Measurements from ENCODE around the gene PPP2R5C. TPM values are rescaled to one million over a fixed set of nuclear protein-coding genes. Genes with fewer than 3 reads are reported as not detected.

Gene PPP2R5C
- total and polyA plus RNA-seq, 8 donors, result 41.6 to 76.1 (median 55.9) TPM

DNA sequence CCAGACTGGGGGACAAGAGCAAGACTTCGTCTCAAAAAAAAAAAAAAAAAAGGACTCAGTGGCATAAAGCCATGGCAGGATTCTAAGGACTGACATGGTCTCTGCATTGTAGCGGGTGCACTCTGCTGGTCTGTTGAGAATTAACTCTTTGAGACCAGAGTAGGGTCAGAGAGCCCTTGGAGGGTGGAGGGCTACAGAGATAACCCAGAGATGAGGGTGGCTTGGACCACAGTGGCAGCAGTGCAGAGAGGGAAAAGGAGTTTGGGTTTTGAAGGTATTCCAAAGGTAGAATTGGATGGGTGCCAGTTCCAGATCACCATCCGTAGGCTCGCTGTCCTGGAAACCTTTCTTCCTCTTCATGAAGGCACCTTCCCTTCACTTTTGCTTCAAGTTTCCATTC lies 188.6 kb downstream of the PPP2R5C start:
- Histone ChIP-seq H3K27ac (no peak overlapping the region), H3K27me3 (no peaks in the 10 kb centered on the region), H3K36me3 (no peaks in the 10 kb centered on the region), H3K4me1 (peaks cover 0 to 14% (median 11%) of the 10 kb centered on the region in 3 donors), H3K9me3 (no peaks in the 10 kb centered on the region), H3K4me3 (no peak overlapping the region)
- 61 to 71% methylated on average over 4 of the region's 4 CpGs for WGBS, 2 donors
- DNase-seq (peak in 1 of 6 donors; percentile 11), FAIRE-seq (no peak), ATAC-seq (no peak)
- no peak for TF ChIP-seq CTCF (IDR thresholded peaks at IDR 0.05)
- intact Hi-C loops (cut with DNase I), result loop anchor here in 1 of 3 donors (10.0 kb wide), 1 partner anchor 175 kb away; no protein-coding TSS in a partner anchor

- FAIRE-seq (no peak), ATAC-seq (no peak), DNase-seq (peak in 1 of 6 donors; percentile 46)
- Histone ChIP-seq H3K4me3 (no peak overlapping the region), H3K27ac (no peak overlapping the region), H3K9me3 (no peaks in the 10 kb centered on the region), H3K36me3 (no peaks in the 10 kb centered on the region), H3K4me1 (peaks cover 0 to 14% (median 11%) of the 10 kb centered on the region in 3 donors), H3K27me3 (no peaks in the 10 kb centered on the region)
- no peak for TF ChIP-seq CTCF (IDR thresholded peaks at IDR 0.05)
- 65 to 70% methylated on average over 4 of the region's 4 CpGs for WGBS, 2 donors
- intact Hi-C loops (cut with DNase I), result loop anchor here in 1 of 3 donors (10.0 kb wide), 1 partner anchor 176 kb away; no protein-coding TSS in a partner anchor
Measured at GRCh38 chr14:101950516-101951215, 189.2 kb downstream of the PPP2R5C start.

- ATAC-seq (no peak), DNase-seq (peak in 1 of 6 donors; percentile 16), FAIRE-seq (no peak)
- Histone ChIP-seq H3K36me3 (no peaks in the 10 kb centered on the region), H3K27me3 (no peaks in the 10 kb centered on the region), H3K27ac (no peak overlapping the region), H3K9me3 (no peaks in the 10 kb centered on the region), H3K4me3 (no peak overlapping the region), H3K4me1 (peaks cover 0 to 14% (median 11%) of the 10 kb centered on the region in 3 donors)
- intact Hi-C loops (cut with DNase I), result loop anchor here in 1 of 3 donors (10.0 kb wide), 1 partner anchor 178 kb away; no protein-coding TSS in a partner anchor
- 36 to 37% methylated on average over 8 of the region's 8 CpGs for WGBS, 2 donors
- no peak for TF ChIP-seq CTCF (IDR thresholded peaks at IDR 0.05)
Measured at GRCh38 chr14:101953151-101953550, 191.6 kb downstream of the PPP2R5C start.

GRCh38 chr14:101954501-101954900 lies 193.0 kb downstream of the PPP2R5C start:
- WGBS, 2 donors, result 86 to 89% methylated on average over 6 of the region's 6 CpGs
- H3K4me3 ChIP-seq, result no peak overlapping the region
- intact Hi-C loops (cut with DNase I), result loop anchor here in 1 of 3 donors (10.0 kb wide), 1 partner anchor 180 kb away; no protein-coding TSS in a partner anchor
- H3K36me3 ChIP-seq, result no peaks in the 10 kb centered on the region
- FAIRE-seq (no peak), DNase-seq (peak in 1 of 6 donors; percentile 9), ATAC-seq (no peak)
- TF ChIP-seq CTCF (IDR thresholded peaks at IDR 0.05), result no peak
- peaks cover 0 to 8% (median 6%) of the 10 kb centered on the region in 3 donors for H3K4me1 ChIP-seq
- H3K9me3 ChIP-seq, result no peaks in the 10 kb centered on the region
- H3K27me3 ChIP-seq, result no peaks in the 10 kb centered on the region
- no peak overlapping the region for H3K27ac ChIP-seq

GRCh38 chr14:101955695-101956161 lies 194.2 kb downstream of the PPP2R5C start:
- no peaks in the 10 kb centered on the region for H3K4me1 ChIP-seq
- no peak for FAIRE-seq
- no peak for TF ChIP-seq CTCF (IDR thresholded peaks at IDR 0.05)
- no peak for ATAC-seq
- peak in 1 of 6 donors; percentile 54 for DNase-seq
- intact Hi-C loops (cut with DNase I), result loop anchor here in 2 of 3 donors (5.0 to 10.0 kb wide), 2 partner anchors 181 to 248 kb away; no protein-coding TSS in a partner anchor
- no peaks in the 10 kb centered on the region for H3K9me3 ChIP-seq
- WGBS, 2 donors, result 83 to 84% methylated on average over 27 to 34 of the region's 34 CpGs
- H3K36me3 ChIP-seq, result no peaks in the 10 kb centered on the region
- H3K27me3 ChIP-seq, result no peaks in the 10 kb centered on the region
- no peak overlapping the region for H3K4me3 ChIP-seq
- no peak overlapping the region for H3K27ac ChIP-seq

Data from pancreas (tissue), 10 donors.